Esophagus (tissue), 2 donors: ENCODE measurements around the gene MRPS35. TPM values are rescaled to one million over a fixed set of nuclear protein-coding genes. Genes with fewer than 3 reads are reported as not detected.
"Not testable (repeated sequence)": the region's sequence is repeated elsewhere in the genome, so short reads cannot be mapped to it uniquely, and the experiment has no call there.

ENCODE experiments used
- H3K27ac ChIP-seq, 2 donors: one replicate each; pipeline ENCODE4 v1.5.1; 2013; ENCODE audit warnings: low read depth in 2 of 2, mild to moderate bottlenecking in 2 of 2, inconsistent platforms in 1 of 2, low read length in 1 of 2, moderate library complexity in 1 of 2
- H3K27me3 ChIP-seq, 2 donors: one replicate each; pipeline ENCODE4 v1.6.1; 2013; ENCODE audit warnings: low read length in 2 of 2, control low read depth in 1 of 2, mild to moderate bottlenecking in 1 of 2; ENCODE audit not compliant: insufficient read depth in 2 of 2, control insufficient read depth in 1 of 2
- H3K36me3 ChIP-seq, 2 donors: one replicate each; pipeline ENCODE4 v1.6.1; 2013; ENCODE audit warnings: low read length in 1 of 2; ENCODE audit not compliant: control insufficient read depth in 2 of 2, insufficient read depth in 2 of 2
- H3K4me1 ChIP-seq, 2 donors: one replicate each; pipeline ENCODE4 v1.6.1; 2013; ENCODE audit warnings: low read length in 1 of 2; ENCODE audit not compliant: control insufficient read depth in 2 of 2, insufficient read depth in 2 of 2
- H3K4me3 ChIP-seq, 2 donors: one replicate each; pipeline ENCODE4 v1.5.1; 2013; ENCODE audit warnings: low read length in 2 of 2, mild to moderate bottlenecking in 2 of 2, low read depth in 1 of 2, moderate library complexity in 1 of 2
- H3K9me3 ChIP-seq, 2 donors: one replicate each; pipeline ENCODE4 v1.6.1; 2013; ENCODE audit warnings: mild to moderate bottlenecking in 2 of 2, low read depth in 1 of 2, low read length in 1 of 2, moderate library complexity in 1 of 2; ENCODE audit not compliant: control insufficient read depth in 2 of 2, insufficient read depth in 1 of 2
- WGBS, 2 donors: extraction: QIAGEN DNeasy Blood & Tissue Kit; methylation state at CpG; one replicate each; pipeline ENCODE4 v1.1.7; 2013; 5-methylcytosine and 5-hydroxymethylcytosine counted together
- polyA plus RNA-seq, 2 donors: library from polyadenylated mRNA; stranded (reverse); fragments of 200-250 nt; gene quantifications; one replicate each; pipeline ENCODE4 v1.2.3, GENCODE V29; 2013
- donor health status: healthy with polysubstance abuse.
- donor health status: Bipolar disorder and iron deficiency.

Gene MRPS35
- polyA plus RNA-seq, 2 donors: 17.8 to 35.3 TPM

DNA sequence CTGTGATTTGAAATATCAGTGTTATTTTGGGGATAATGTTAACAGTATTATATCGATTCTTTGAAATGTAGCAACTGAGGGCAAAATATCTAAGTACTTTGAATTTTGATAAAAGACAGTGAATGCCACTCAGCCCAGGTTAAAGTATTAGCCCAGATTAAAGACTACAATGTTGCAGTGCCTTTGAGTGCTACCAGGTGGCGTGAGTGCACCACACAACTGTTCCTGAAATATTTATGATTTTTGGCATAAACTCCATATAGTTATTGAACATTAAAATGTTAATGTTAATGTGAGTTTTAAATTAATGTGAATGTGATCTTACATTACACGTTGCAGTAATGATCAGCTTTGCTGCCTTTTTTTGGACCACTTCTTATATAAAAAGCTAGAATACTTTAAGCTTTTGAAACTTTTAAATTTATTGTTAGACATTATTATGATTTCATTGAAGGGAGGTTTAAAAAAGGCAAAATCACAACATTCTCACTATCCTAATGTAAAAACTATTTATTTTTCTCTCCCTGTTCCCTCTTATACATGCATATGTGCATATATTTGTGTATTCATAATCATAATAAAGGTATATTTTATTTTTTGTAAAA, 22.5 kb downstream of the MRPS35 start:
- H3K4me1 ChIP-seq: no peaks in the 10 kb centered on the region
- WGBS, 2 donors: 30% methylated on average over 3 of the region's 3 CpGs

DNA sequence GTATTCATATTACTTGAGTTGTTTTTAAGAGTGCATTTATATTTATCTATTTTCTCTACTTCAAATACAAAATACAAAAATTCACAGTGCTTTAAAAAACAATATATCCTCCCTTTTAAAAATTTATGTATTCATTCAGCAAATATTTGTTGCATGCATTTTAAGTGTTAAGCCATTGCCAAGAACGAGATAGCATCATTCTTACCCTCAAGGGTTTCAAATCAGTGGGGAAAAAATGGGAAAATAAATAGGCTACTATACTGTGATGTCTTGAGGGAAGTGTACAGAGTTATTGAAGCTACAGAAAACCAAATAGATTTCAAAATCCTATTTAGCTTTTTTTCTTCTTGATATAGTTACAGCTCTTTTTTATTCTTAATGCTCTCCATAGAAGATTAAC, 23.2 kb downstream of the MRPS35 start:
- Histone ChIP-seq H3K4me3 (no peak overlapping the region), H3K9me3 (no peaks in the 10 kb centered on the region), H3K4me1 (no peaks in the 10 kb centered on the region), H3K36me3 (peaks cover 0 to 3% of the 10 kb centered on the region in 2 donors), H3K27me3 (no peaks in the 10 kb centered on the region), H3K27ac (no peak overlapping the region)
- 93 to 97% methylated on average over 1 of the region's 1 CpG for WGBS, 2 donors

More for the DNA sequence above, 22.5 kb downstream of the MRPS35 start:
- Histone ChIP-seq H3K9me3 (no peaks in the 10 kb centered on the region), H3K36me3 (peaks cover 0 to 3% of the 10 kb centered on the region in 2 donors), H3K27ac (no peak overlapping the region), H3K27me3 (no peaks in the 10 kb centered on the region), H3K4me3 (no peak overlapping the region)

DNA sequence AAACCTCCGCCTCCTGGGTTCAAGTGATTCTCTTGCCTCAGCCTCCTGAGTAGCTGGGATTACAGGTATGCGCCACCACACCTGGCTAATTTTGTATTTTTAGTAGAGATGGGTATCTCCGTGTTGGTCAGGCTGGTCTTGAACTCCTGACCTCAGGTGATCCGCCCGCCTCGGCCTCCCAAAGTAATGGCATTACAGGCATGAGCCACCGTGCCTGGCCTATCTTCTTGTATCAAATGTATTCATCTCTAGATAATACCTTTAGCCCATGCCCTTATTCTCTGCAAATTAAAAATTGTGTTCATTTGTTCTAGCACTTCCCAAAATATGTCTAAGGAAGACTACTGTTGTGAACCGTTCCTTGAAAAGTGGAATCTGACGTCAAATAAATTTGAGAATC, 23.7 kb downstream of the MRPS35 start:
- not testable (repeated sequence) for H3K36me3 ChIP-seq

DNA sequence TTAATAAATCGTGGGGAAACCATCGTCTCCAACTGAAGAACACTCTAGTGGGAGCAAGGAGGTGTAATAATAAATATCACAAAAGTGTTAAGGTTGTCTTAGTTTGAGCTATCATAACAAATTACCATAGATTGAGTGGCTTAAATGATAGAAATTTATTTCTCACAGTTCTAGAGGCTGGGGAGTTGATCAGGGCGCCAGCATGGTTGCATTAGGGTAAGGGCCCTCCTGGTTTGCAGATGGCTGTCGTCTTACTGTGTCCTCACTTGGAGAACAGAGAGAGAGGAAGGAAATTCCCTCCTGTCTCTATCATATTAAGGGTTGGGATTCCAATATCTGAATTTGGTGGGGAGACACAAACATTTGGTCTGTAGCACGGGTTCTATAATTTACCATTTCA, 33.0 kb downstream of the MRPS35 start:
- 97 to 99% methylated on average over 5 of the region's 5 CpGs for WGBS, 2 donors
- H3K4me3 ChIP-seq: no peak overlapping the region
- H3K4me1 ChIP-seq: no peaks in the 10 kb centered on the region
- H3K27me3 ChIP-seq: no peaks in the 10 kb centered on the region
- H3K9me3 ChIP-seq: no peaks in the 10 kb centered on the region
- peaks cover 3 to 7% of the 10 kb centered on the region in 2 donors for H3K36me3 ChIP-seq
- no peak overlapping the region for H3K27ac ChIP-seq

More for the DNA sequence above, 23.7 kb downstream of the MRPS35 start:
- H3K9me3 ChIP-seq, H3K27ac ChIP-seq, H3K27me3 ChIP-seq, H3K4me1 ChIP-seq, H3K4me3 ChIP-seq: not testable (repeated sequence)
- WGBS, 2 donors: 93 to 94% methylated on average over 9 of the region's 9 CpGs

DNA sequence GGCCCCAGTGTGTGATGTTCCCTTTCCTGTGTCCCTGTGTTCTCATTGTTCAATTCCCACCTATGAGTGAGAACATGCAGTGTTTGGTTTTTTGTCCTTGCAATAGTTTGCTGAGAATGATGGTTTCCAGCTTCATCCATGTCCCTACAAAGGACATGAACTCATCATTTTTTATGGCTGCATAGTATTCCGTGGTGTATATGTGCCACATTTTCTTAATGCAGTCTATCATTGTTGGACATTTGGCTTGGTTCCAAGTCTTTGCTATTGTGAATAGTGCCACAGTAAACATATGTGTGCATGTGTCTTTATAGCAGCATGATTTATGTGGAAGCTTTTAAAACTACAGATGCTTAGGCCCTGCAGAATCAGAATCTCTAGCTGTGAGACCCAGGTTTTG, 35.1 kb downstream of the MRPS35 start:
- 85 to 89% methylated on average over 1 of the region's 1 CpG for WGBS, 2 donors
- H3K27me3 ChIP-seq, H3K27ac ChIP-seq, H3K4me3 ChIP-seq, H3K9me3 ChIP-seq, H3K4me1 ChIP-seq, H3K36me3 ChIP-seq: not testable (repeated sequence)

DNA sequence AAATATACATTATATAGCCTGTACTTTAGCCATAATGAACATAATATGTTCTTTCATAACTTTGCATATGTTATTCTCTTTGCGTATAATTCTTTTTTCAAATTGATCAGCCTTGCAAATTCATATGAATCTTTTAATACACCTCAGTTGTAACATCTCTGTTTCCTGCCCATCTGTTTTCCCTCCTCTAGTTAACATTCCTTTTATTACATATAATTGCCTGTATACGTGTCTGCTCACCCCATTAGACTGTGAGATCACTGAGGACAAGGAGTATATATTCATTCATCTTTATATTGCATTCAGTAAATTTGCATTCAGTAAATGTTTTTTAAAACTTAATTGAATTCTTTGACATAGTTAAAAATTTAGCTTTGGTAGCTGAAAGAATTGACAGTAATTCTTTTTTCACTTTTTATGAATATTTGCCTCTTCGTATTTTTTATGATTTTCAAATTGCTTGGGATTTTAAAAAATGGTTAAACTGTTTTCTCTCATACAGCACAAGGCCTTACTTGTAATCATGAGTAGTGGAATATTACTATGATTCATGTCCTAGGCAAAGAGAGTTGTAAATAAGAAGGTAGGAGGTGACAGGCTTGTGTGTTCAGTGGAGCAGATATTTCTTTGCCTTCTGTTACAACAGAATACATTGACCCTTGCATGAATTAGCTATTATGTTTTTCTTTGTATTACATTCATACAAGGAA, 36.6 kb downstream of the MRPS35 start:
- Histone ChIP-seq H3K9me3 (no peaks in the 10 kb centered on the region), H3K27ac (no peak overlapping the region), H3K36me3 (peaks cover 3 to 4% of the 10 kb centered on the region in 2 donors), H3K4me1 (no peaks in the 10 kb centered on the region), H3K27me3 (no peaks in the 10 kb centered on the region), H3K4me3 (no peak overlapping the region)
- WGBS, 2 donors: 85 to 88% methylated on average over 3 of the region's 3 CpGs

DNA sequence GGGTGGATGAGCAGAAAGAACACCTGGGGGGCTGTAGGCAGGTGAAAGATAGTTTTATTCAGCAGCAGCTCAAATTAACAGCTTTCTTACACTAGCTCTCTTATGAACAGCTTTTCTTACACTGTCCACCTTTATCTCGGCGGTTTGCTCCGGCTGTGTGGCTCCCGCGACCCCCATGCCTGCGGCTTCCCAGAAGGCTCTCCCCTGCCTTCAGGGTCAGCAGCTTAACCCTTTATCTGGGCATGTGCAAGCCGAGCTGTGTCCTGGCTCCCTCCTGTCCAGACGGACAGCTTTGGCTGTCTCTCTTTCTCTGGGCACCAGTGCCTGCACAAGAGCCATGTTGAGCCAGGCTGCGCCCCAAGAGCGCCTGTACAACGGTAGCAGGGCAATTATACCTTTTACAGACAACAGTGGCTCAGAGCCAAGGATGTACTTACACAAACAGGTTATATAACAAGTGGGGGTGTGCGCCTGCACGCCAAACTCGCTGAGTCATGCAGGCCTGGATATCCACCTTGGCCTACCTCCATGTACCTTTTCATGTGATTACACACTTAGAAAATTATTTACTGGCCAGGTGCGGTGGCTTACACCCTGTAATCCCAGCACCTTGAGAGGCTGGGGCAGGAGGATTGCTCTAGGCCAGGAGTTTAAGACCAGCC, 40.9 kb downstream of the MRPS35 start:
- 58 to 66% methylated on average over 15 of the region's 15 CpGs for WGBS, 2 donors
- Histone ChIP-seq H3K36me3 (peaks cover 0 to 2% of the 10 kb centered on the region in 2 donors), H3K4me3 (no peak overlapping the region), H3K27ac (peak overlapping the region in 1 of 2 donors; percentile 47), H3K9me3 (no peaks in the 10 kb centered on the region), H3K27me3 (no peaks in the 10 kb centered on the region), H3K4me1 (no peaks in the 10 kb centered on the region)

DNA sequence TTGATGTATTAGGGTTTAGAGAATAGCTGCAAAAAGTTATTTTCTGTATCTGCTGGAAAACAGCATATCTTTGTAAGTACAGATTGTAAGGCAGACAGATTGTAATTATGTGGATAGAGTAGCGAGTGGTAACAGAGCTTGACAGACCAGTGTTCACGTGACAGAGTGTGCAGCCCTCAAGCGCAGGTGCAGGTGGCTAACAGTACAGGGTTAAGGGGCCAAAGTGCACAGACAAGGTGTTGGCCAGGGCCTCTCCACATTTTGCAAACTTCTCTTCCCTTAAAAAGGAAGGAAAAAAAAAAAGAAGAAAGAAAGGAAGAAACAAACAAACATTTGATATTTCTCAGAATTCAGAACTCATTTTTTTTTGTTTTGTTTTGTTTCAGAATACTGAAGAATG, 44.2 kb downstream of the MRPS35 start:
- no peak overlapping the region for H3K4me3 ChIP-seq
- no peak overlapping the region for H3K27ac ChIP-seq
- H3K4me1 ChIP-seq: no peaks in the 10 kb centered on the region
- no peaks in the 10 kb centered on the region for H3K9me3 ChIP-seq
- H3K27me3 ChIP-seq: no peaks in the 10 kb centered on the region
- 77 to 94% methylated on average over 3 of the region's 3 CpGs for WGBS, 2 donors
- peaks cover 0 to 6% of the 10 kb centered on the region in 2 donors for H3K36me3 ChIP-seq

DNA sequence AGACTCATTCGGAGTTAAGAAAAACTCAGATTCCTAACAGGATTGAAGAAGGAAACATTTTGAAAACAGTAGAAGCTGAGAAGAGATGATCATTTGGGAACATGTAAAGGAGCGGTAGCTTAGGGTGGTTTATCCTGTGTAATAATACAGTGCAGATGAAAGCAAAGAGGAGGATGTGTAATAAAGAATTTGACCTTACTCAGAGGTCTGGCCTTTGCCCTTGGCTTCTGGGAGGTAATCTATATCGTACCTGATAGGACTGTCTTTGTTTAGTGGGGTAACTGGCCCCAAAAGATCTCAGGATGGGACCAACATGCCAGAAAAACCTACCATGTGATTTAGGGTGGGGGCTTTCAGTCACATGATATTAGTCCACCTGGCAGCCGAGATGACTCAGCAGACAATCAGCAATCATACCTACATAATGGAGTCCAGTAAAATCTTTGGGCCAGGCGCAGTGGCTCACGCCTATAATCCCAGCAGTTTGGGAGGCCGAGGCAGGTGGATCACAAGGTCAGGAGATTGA, 46.1 kb downstream of the MRPS35 start:
- Histone ChIP-seq H3K27me3 (no peaks in the 10 kb centered on the region), H3K9me3 (no peaks in the 10 kb centered on the region), H3K27ac (no peak overlapping the region), H3K4me1 (no peaks in the 10 kb centered on the region), H3K4me3 (no peak overlapping the region), H3K36me3 (peaks cover 0 to 6% of the 10 kb centered on the region in 2 donors)
- WGBS, 2 donors: 92 to 95% methylated on average over 7 of the region's 7 CpGs
